ENCODE results near the gene FBXL20.

GRCh38 chr17:39227364-39227919 lies 174.0 kb downstream of the FBXL20 start:
- no peak for TF ChIP-seq CTCF (IDR thresholded peaks at IDR 0.05)
- no peak for TF ChIP-seq POLR2A (IDR thresholded peaks at IDR 0.05)
